GM19099 (cell line): ENCODE measurements around the gene DOCK8.

Source experiments
- POLR2A ChIP-seq: IDR thresholded peaks from 3 replicates; pipeline ENCODE4 v1.6.1; 2011; ENCODE audit warnings: low read depth; ENCODE audit not compliant: insufficient read length; ENCODE audit errors: extremely low read depth

The DOCK8 gene

GRCh38 chr9:281741-282645 is 67.3 kb downstream of the DOCK8 start:
- no peak for TF ChIP-seq POLR2A

GRCh38 chr9:286071-286740 is 71.5 kb downstream of the DOCK8 start:
- TF ChIP-seq POLR2A = no peak

GRCh38 chr9:289121-289520 is 74.5 kb downstream of the DOCK8 start:
- no peak for TF ChIP-seq POLR2A

- no peak for TF ChIP-seq POLR2A
These were observed 78.2 kb downstream of the DOCK8 start for GRCh38 chr9:292915-293314.

- TF ChIP-seq POLR2A = no peak
These were observed 80.9 kb downstream of the DOCK8 start for GRCh38 chr9:295576-295975.

- no peak for TF ChIP-seq POLR2A
These were observed 81.7 kb downstream of the DOCK8 start for GRCh38 chr9:296411-296810.

- TF ChIP-seq POLR2A = no peak
These were observed 82.7 kb downstream of the DOCK8 start for GRCh38 chr9:297104-297972.

GRCh38 chr9:303502-303901 is 88.8 kb downstream of the DOCK8 start:
- no peak for TF ChIP-seq POLR2A

GRCh38 chr9:304106-304505 is 89.4 kb downstream of the DOCK8 start:
- no peak for TF ChIP-seq POLR2A

- TF ChIP-seq POLR2A = no peak
These were observed 90.0 kb downstream of the DOCK8 start for GRCh38 chr9:304519-305185.

- TF ChIP-seq POLR2A = no peak
These were observed 92.2 kb downstream of the DOCK8 start for GRCh38 chr9:306907-307306.

- TF ChIP-seq POLR2A = no peak
These were observed 97.2 kb downstream of the DOCK8 start for GRCh38 chr9:311841-312240.

- TF ChIP-seq POLR2A = no peak
These were observed 98.1 kb downstream of the DOCK8 start for GRCh38 chr9:312596-313320.

GRCh38 chr9:316382-316965 is 101.8 kb downstream of the DOCK8 start:
- TF ChIP-seq POLR2A = no peak
